Thyroid gland (tissue), 4 donors: Measurements from ENCODE around the gene COQ10A.
A peak's percentile ranks its signal among the peaks of the same experiment; 100 is the strongest.

Source experiments
- CTCF ChIP-seq, 6 experiments: fragments of 200-600 bp in 3 of 6; fragments of 450-650 bp in 3 of 6; sonication (generic) in 3 of 6; IDR thresholded peaks; one replicate each; pipeline ENCODE4 v1.5.1; 2016 to 2019; ENCODE audit warnings: antibody characterized with exemption in 6 of 6, mild to moderate bottlenecking in 2 of 6, inconsistent platforms in 1 of 6, moderate library complexity in 1 of 6
- POLR2A ChIP-seq, 2 donors: fragments of 450-650 bp; IDR thresholded peaks; one replicate each; pipeline ENCODE4 v1.6.1; 2017; ENCODE audit warnings: antibody characterized with exemption in 2 of 2, mild to moderate bottlenecking in 2 of 2, moderate library complexity in 1 of 2

- TF ChIP-seq CTCF (IDR thresholded peaks at IDR 0.05) (peak; percentile 87 to 97 (median 88)), POLR2A (IDR thresholded peaks at IDR 0.05) (peak in 1 of 2 donors; percentile 56)
Measured at GRCh38 chr12:56224102-56224701, 42.5 kb upstream of the COQ10A start, which contains the start of gene NABP2.
